ENCODE measurements around the gene B3GALT6.
A peak's percentile ranks its signal among the peaks of the same experiment; 100 is the strongest.
"Not testable (repeated sequence)": the region's sequence is repeated elsewhere in the genome, so short reads cannot be mapped to it uniquely, and the experiment has no call there.

B3GALT6 gene

GRCh38 chr1:1246577-1247340, 14.7 kb downstream of the B3GALT6 start, which contains the start of gene C1QTNF12:
Gene C1QTNF12, minus strand, starts transcription at chr1:1246722. Its CDS starts 32 bp downstream, at chr1:1246690.
- DNase-seq (ENCODE audit: low spot score) = no peak
- Mint-ChIP-seq H3K27me3 (ENCODE audit: low read depth) (peaks cover 3% of the 10 kb centered on the region), H3K4me3 (no peak within 1 kb of the TSS), H3K36me3 (ENCODE audit: low read depth) (peaks cover 4% of the 10 kb centered on the region), H3K4me1 (ENCODE audit: low read depth) (peaks cover 7% of the 10 kb centered on the region), H3K27ac (no peak within 1 kb of the TSS), H3K9me3 (no peaks in the 10 kb centered on the region)

- no peak for DNase-seq (ENCODE audit: low spot score)
- peaks cover 7% of the 10 kb centered on the region for H3K4me1 Mint-ChIP-seq (ENCODE audit: low read depth)
- H3K36me3 Mint-ChIP-seq (ENCODE audit: low read depth) = peaks cover 6% of the 10 kb centered on the region
- H3K27ac Mint-ChIP-seq = no peak overlapping the region
- peaks cover 3% of the 10 kb centered on the region for H3K27me3 Mint-ChIP-seq (ENCODE audit: low read depth)
- no peaks in the 10 kb centered on the region for H3K9me3 Mint-ChIP-seq
- H3K4me3 Mint-ChIP-seq = no peak overlapping the region
These were observed 15.4 kb downstream of the B3GALT6 start for GRCh38 chr1:1247341-1247913.

- H3K4me1 Mint-ChIP-seq (ENCODE audit: low read depth); H3K4me3 Mint-ChIP-seq; H3K27me3 Mint-ChIP-seq (ENCODE audit: low read depth); H3K27ac Mint-ChIP-seq; H3K9me3 Mint-ChIP-seq; DNase-seq (ENCODE audit: low spot score): not testable (repeated sequence)
- H3K36me3 Mint-ChIP-seq (ENCODE audit: low read depth) = peaks cover 14% of the 10 kb centered on the region
These were observed 16.2 kb downstream of the B3GALT6 start for GRCh38 chr1:1248009-1248913.

GRCh38 chr1:1250786-1251284, 18.8 kb downstream of the B3GALT6 start:
- H3K27me3 Mint-ChIP-seq (ENCODE audit: low read depth) = peaks cover 3% of the 10 kb centered on the region
- H3K4me1 Mint-ChIP-seq (ENCODE audit: low read depth) = peaks cover 7% of the 10 kb centered on the region
- H3K4me3 Mint-ChIP-seq = peak overlapping the region; percentile 65
- peaks cover 26% of the 10 kb centered on the region for H3K36me3 Mint-ChIP-seq (ENCODE audit: low read depth)
- DNase-seq (ENCODE audit: low spot score) = peak; percentile 69
- H3K27ac Mint-ChIP-seq = peak overlapping the region; percentile 89
- no peaks in the 10 kb centered on the region for H3K9me3 Mint-ChIP-seq

- Mint-ChIP-seq H3K36me3 (ENCODE audit: low read depth) (peaks cover 35% of the 10 kb centered on the region), H3K4me3 (no peak overlapping the region), H3K27me3 (ENCODE audit: low read depth) (no peaks in the 10 kb centered on the region), H3K4me1 (ENCODE audit: low read depth) (peaks cover 10% of the 10 kb centered on the region), H3K9me3 (no peaks in the 10 kb centered on the region), H3K27ac (no peak overlapping the region)
- DNase-seq (ENCODE audit: low spot score) = no peak
These were observed 21.3 kb downstream of the B3GALT6 start for GRCh38 chr1:1253314-1253713.

GRCh38 chr1:1253972-1254666, 22.1 kb downstream of the B3GALT6 start:
- Mint-ChIP-seq H3K27ac (no peak overlapping the region), H3K27me3 (ENCODE audit: low read depth) (no peaks in the 10 kb centered on the region), H3K4me1 (ENCODE audit: low read depth) (peaks cover 10% of the 10 kb centered on the region), H3K36me3 (ENCODE audit: low read depth) (peaks cover 35% of the 10 kb centered on the region), H3K9me3 (no peaks in the 10 kb centered on the region), H3K4me3 (no peak overlapping the region)
- DNase-seq (ENCODE audit: low spot score) = no peak

GRCh38 chr1:1254667-1254998, 22.6 kb downstream of the B3GALT6 start:
- no peak overlapping the region for H3K27ac Mint-ChIP-seq
- DNase-seq (ENCODE audit: low spot score) = no peak
- H3K27me3 Mint-ChIP-seq (ENCODE audit: low read depth) = no peaks in the 10 kb centered on the region
- H3K4me3 Mint-ChIP-seq = no peak overlapping the region
- H3K9me3 Mint-ChIP-seq = no peaks in the 10 kb centered on the region
- H3K4me1 Mint-ChIP-seq (ENCODE audit: low read depth) = peaks cover 10% of the 10 kb centered on the region
- H3K36me3 Mint-ChIP-seq (ENCODE audit: low read depth) = peaks cover 38% of the 10 kb centered on the region

- Mint-ChIP-seq H3K4me1 (ENCODE audit: low read depth) (peaks cover 10% of the 10 kb centered on the region), H3K36me3 (ENCODE audit: low read depth) (peaks cover 42% of the 10 kb centered on the region), H3K27me3 (ENCODE audit: low read depth) (no peaks in the 10 kb centered on the region), H3K27ac (no peak overlapping the region), H3K4me3 (no peak overlapping the region), H3K9me3 (no peaks in the 10 kb centered on the region)
- DNase-seq (ENCODE audit: low spot score) = no peak
These were observed 23.0 kb downstream of the B3GALT6 start for GRCh38 chr1:1255078-1255477.

- no peaks in the 10 kb centered on the region for H3K9me3 Mint-ChIP-seq
- DNase-seq (ENCODE audit: low spot score) = no peak
- H3K27ac Mint-ChIP-seq = no peak overlapping the region
- H3K4me1 Mint-ChIP-seq (ENCODE audit: low read depth) = peaks cover 8% of the 10 kb centered on the region
- no peaks in the 10 kb centered on the region for H3K27me3 Mint-ChIP-seq (ENCODE audit: low read depth)
- peaks cover 46% of the 10 kb centered on the region for H3K36me3 Mint-ChIP-seq (ENCODE audit: low read depth)
- no peak overlapping the region for H3K4me3 Mint-ChIP-seq
These were observed 23.6 kb downstream of the B3GALT6 start for GRCh38 chr1:1255611-1256010.

- H3K36me3 Mint-ChIP-seq (ENCODE audit: low read depth) = peaks cover 48% of the 10 kb centered on the region
- H3K27ac Mint-ChIP-seq = peak overlapping the region; percentile 54
- no peak overlapping the region for H3K4me3 Mint-ChIP-seq
- H3K4me1 Mint-ChIP-seq (ENCODE audit: low read depth) = peaks cover 5% of the 10 kb centered on the region
- DNase-seq (ENCODE audit: low spot score) = no peak
- H3K27me3 Mint-ChIP-seq (ENCODE audit: low read depth) = no peaks in the 10 kb centered on the region
- no peaks in the 10 kb centered on the region for H3K9me3 Mint-ChIP-seq
These were observed 25.2 kb downstream of the B3GALT6 start for GRCh38 chr1:1256956-1257871.

GRCh38 chr1:1259119-1259488, 27.1 kb downstream of the B3GALT6 start:
- Mint-ChIP-seq H3K4me1 (ENCODE audit: low read depth) (peaks cover 5% of the 10 kb centered on the region), H3K27ac (no peak overlapping the region), H3K9me3 (no peaks in the 10 kb centered on the region), H3K36me3 (ENCODE audit: low read depth) (peaks cover 44% of the 10 kb centered on the region), H3K27me3 (ENCODE audit: low read depth) (no peaks in the 10 kb centered on the region), H3K4me3 (no peak overlapping the region)
- no peak for DNase-seq (ENCODE audit: low spot score)

GRCh38 chr1:1259540-1259939, 27.5 kb downstream of the B3GALT6 start:
- Mint-ChIP-seq H3K27ac (peak overlapping the region; percentile 45), H3K27me3 (ENCODE audit: low read depth) (no peaks in the 10 kb centered on the region), H3K4me3 (no peak overlapping the region), H3K9me3 (no peaks in the 10 kb centered on the region), H3K36me3 (ENCODE audit: low read depth) (peaks cover 43% of the 10 kb centered on the region), H3K4me1 (ENCODE audit: low read depth) (peaks cover 5% of the 10 kb centered on the region)
- DNase-seq (ENCODE audit: low spot score) = no peak
